HG02938 (cell line): ENCODE results near the gene KRT1.

Experiments
- ATAC-seq: cut with Tn5 transposase; IDR thresholded peaks from one replicate; pipeline ENCODE4 v1.9.1; 2021; ENCODE audit warnings: mild to moderate bottlenecking, moderate library complexity; ENCODE audit not compliant: unreplicated experiment

KRT1 gene

GRCh38 chr12:52662093-52662917 lies 17.9 kb downstream of the KRT1 start:
- no peak for ATAC-seq

DNA sequence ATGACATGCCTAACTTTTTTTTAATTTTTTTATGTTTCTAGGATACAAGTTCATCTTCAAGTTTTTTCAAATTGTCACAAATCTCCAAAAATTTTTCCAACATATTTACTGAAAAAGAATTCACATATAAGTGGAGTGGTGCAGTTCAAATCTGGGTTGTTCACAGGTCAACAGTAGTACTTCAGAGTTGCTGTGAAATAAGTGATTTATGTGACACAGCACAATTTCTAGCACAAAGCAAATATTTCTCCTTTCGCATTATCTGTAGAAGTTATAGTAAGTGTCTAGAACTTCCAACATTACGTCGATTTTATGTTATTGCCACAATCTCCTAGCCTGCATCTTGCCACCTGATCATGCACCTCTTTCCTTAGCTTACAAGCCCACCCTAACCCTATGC lies 18.5 kb downstream of the KRT1 start:
- ATAC-seq = no peak

GRCh38 chr12:52660934-52661499 lies 19.2 kb downstream of the KRT1 start:
- ATAC-seq = no peak

- no peak for ATAC-seq
These were observed 20.3 kb downstream of the KRT1 start for GRCh38 chr12:52659951-52660350.

DNA sequence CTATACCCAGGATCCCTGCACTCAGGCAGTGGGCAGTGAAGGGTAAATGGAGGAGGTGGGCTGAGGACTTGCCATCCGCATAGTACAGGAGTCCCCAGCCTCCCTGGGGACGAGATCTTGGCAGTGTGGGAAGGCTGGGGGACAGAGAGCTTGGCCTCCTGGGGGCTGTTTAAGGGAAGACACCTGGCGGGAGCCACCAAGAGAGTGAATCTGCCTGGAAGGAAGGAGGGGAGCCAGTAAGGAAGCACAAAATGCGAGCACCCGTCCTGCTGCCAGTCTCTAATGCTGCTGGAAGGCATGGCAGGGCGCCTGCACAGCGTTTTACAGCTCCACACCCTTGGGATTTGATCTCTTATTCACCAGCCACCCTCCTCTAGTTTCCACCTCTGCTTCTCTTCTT lies 20.8 kb downstream of the KRT1 start:
- no peak for ATAC-seq

DNA sequence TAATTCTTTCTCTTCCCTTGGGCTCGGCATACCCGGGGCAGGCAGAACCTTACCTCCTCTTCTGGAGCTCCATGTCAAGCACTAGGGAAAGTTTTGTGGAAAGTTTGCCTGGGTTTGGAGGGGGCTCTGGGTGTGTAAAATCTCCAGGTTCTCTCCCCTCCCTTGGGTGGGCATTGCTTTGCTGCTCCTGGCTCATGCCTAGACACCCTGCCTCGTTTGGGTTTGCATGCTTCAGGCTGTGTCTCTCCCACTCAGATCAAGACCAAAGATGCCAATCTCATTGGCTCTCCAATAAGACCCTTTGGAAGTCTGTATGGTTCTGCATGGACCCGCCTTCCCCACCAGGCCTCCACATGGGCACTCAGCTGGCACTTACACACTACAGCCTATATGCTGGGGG lies 22.0 kb downstream of the KRT1 start:
- ATAC-seq = no peak

DNA sequence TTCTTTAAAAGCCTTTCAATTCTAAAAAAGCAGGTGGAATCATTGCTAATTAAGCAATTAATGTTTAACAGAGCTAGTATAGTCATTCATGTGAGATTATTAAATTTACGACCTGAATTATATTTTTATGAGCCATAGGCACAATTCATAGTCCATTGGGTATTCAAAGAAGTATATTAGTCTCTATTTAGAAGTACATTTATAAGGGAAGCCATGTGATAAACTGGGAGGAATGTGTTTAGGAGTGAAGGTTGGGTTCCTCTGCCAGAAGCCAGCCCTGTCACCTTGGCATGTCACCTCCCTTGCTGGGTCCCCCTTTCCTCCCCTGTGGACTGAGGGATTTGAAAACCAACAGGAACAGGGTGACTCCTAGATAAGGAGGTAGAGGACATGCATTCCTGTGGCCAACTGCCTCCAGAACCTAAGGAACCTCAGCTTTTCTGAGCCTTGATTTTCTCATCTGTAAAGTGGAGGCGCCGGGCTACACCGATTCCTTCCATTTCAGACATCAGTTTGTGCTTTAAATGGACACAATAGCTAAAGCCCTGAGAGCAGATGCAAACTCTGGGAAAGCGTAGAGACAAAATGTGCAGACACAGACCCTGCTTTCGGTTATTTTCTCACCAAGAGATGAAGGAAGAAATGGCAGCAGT lies 22.8 kb downstream of the KRT1 start:
- no peak for ATAC-seq

GRCh38 chr12:52656616-52657015 lies 23.6 kb downstream of the KRT1 start:
- no peak for ATAC-seq

GRCh38 chr12:52655720-52656124 lies 24.5 kb downstream of the KRT1 start:
- ATAC-seq = no peak

- no peak for ATAC-seq
These were observed 25.0 kb downstream of the KRT1 start for GRCh38 chr12:52655251-52655650.

GRCh38 chr12:52651726-52652261 lies 28.4 kb downstream of the KRT1 start, which contains the start of gene KRT2:
Gene KRT2, minus strand, starts transcription at chr12:52652211. Its CDS starts 69 bp downstream, at chr12:52652142.
- no peak for ATAC-seq

DNA sequence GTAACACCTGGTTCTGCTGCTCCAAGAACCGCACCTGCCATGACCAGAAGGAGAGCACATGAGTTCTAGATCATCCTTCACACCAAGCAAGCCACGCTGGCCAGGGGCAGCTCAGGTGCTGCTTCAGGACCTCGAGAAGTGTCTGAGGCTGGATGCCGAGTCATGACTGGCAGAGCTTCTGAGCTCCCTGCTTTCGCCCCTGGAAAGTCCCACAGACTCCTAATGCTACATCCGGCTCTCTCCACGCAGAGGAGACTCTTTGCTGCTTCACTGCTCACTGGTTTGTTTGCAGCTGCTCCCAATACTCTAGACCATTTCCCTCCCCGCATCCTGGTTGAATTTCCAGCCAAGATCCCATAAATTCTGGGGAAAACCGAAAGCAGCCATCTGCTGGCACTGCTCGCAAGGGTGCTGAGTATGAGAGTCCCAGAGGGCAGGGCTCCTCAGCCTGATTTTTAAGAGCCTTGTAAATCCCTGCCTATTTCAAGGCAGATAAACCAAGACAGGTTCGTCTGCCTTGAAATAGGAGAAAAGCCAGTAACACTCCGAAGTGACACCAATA lies 29.6 kb downstream of the KRT1 start:
- no peak for ATAC-seq

- no peak for ATAC-seq
These were observed 31.1 kb downstream of the KRT1 start for GRCh38 chr12:52649066-52649465.

GRCh38 chr12:52648012-52648550 lies 32.1 kb downstream of the KRT1 start:
- no peak for ATAC-seq

GRCh38 chr12:52647601-52648000 lies 32.6 kb downstream of the KRT1 start:
- no peak for ATAC-seq

DNA sequence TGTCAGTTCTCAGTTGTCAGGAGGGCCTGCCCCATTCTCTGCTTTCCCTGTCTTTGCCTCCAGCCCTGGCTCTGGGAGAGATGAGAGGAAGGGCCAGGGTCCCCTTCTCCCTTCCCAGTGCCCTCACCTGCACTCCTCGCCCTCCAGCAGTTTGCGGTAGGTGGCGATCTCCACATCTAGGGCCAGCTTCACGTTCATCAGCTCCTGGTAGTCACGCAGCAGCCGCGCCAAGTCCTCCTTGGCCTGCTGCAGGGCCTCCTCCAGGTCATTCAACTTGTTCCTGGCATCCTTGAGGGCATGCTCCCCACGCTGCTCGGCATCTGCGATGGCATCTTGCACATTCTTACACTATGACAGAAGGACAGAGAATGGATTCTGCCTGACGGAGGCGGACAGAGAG lies 33.6 kb downstream of the KRT1 start:
- no peak for ATAC-seq

- ATAC-seq = no peak
These were observed 34.2 kb downstream of the KRT1 start for GRCh38 chr12:52645982-52646381.

DNA sequence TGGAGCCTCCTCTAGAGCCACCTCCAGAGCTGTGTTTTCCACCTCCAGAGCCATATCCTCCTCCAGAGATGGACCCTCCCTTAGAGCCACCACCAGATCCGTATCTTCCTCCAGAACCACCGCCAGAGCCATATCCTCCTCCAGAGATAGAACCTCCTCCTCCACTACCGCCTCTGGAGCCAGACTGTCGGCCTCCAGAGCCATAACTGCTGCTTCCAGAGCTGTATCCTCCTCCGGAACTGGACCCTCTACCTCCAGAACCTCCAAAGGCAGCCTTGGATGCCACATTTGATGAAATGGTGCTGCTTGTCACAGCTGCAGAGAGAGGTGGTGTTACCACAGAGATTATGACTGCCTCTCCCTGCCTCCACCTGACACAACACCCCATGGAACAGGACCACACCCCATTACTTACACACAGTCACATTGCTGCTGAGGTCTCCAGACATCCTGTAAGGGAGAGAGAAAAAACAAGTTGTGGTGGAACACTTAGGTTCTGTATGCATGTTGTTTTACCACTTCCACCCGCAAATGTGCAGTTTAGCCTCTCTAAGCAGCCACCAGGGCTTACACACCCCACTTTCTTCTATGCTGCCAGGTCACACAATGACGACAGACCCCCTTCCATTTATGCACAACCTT lies 35.0 kb downstream of the KRT1 start:
- ATAC-seq = no peak

DNA sequence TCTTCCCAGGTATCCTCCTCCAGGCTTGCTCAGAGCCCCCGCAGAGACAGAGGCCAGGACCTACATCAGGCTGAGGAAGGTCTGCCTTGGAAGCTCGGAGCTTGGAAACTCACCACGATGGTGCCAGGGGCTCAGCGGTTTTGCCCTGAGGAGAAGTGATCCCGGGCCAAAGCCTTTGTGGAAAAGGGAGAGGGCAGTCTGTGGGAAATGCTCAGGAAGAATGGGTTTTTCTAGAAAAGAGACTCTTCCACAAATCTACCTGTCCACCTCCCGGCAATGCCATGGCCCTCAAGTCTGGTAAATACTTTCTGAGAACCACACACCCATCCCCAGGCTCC lies 36.2 kb downstream of the KRT1 start:
- no peak for ATAC-seq

- no peak for ATAC-seq
These were observed 36.8 kb downstream of the KRT1 start for GRCh38 chr12:52643233-52644077.
